NT2/D1 (cell line): ENCODE measurements around the gene HSD3B1.

ENCODE experiments used
- SUZ12 ChIP-seq: IDR thresholded peaks from 2 replicates; pipeline ENCODE4 v1.6.1; 2011; ENCODE audit not compliant: insufficient read length, insufficient read depth; ENCODE audit errors: extremely low read depth
- YY1 ChIP-seq: IDR thresholded peaks from 2 replicates; pipeline ENCODE4 v1.6.1; 2011; ENCODE audit not compliant: insufficient read length, insufficient read depth

- TF ChIP-seq YY1 (no peak), SUZ12 (no peak)
Measured at GRCh38 chr1:119483441-119484200, 23.4 kb upstream of the HSD3B1 start.
